Kidney capillary endothelial cell (primary cell): ENCODE measurements around the gene WASL.

Experiments
- DNase-seq: peaks from one replicate; pipeline ENCODE4 v3.0.0-alpha.2; 2018; ENCODE audit warnings: low spot score

WASL gene

GRCh38 chr7:123690550-123690949, 58.3 kb downstream of the WASL start:
- no peak for DNase-seq

- DNase-seq = no peak
Observed at GRCh38 chr7:123689250-123689649, 59.6 kb downstream of the WASL start.

DNA sequence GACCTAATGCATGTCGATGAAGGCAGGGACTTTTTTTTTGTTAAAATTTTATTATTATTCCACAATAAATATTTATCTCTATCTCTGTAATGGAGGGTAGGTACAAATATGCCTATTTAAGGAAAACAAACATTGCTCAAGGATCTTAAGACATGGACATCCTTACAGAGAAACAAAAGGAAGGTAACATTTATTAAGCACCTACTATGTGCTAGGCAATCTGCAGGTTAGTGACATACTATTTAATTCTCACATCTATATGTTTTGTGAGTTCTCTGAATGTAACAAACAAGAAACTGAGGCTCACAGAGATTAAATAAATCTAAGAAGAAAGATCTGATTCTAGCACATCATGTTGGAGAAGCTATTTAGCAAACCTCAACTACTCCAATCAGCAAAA, 61.1 kb downstream of the WASL start:
- no peak for DNase-seq

DNA sequence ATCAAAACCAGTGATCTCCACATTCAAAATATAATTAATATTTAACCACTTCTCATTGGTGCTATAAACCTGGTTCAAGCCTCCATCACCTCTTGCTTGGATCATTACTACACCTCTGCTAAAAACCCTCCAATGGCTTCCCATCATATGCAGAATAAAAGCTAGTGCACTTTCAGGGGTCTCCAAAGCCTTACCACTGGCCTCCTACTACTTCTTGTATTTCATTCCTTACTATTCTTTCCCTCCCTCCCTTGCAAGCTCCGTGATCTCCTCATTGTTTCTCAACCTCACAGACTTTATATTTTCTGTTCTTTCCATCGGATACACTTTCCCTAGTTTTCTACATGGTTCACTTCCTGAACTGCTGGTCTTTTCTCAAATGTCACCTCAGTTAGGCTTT, 61.6 kb downstream of the WASL start:
- no peak for DNase-seq

DNA sequence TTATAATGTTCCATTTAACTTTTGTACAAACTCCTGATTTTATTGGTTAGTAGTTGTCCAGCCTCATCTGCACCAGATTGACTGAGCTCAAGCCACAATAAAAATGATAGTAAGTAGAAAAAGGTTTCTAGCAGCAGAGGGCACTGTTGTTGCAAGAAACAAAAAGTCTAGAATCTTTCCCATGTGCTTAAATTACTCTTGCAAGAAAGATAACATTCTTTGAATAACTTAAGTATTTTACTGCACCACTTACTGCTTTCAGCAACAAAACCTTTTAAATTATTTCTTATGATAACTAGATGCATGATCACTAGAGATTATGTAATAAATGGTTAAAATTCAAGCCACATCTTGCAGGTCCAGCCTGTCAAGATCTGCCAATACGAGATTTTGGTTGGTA, 66.1 kb downstream of the WASL start:
- DNase-seq = peak; percentile 39

DNA sequence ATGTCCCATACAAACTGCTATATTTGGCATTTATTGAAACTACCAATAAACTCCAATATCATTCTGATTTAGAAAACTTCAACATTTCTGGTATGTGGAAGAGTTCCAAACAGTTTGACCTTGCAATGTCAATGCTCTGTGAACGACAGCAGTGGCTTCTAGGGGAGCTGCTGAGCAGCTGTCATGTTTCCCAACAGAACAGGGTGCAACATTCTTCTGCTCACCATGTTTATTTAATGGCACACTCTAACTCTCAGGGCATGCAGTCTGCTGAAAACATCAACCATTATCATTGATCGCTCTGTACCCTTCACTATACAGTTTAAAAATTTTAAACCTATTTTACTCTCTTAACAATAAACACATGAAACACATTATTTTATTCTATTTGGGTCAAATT, 67.2 kb downstream of the WASL start:
- no peak for DNase-seq

DNA sequence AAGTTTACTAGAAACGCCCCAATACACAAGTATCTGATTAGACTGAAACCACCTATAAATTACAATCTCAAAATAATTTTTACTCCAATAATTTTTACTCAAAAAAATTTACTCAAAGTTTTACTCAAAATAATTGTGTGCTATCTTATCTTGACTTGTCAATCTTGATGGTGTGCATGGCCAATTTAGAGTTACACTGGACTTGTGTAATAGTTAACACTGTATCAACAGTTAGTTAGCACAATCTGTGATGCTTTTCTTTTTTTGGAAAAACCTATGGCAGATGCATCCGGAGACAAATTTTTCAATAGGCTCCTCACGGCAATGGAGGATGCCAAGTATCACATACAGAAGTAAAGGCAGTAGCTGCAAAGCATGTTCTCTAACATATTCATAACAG, 68.2 kb downstream of the WASL start:
- no peak for DNase-seq

DNA sequence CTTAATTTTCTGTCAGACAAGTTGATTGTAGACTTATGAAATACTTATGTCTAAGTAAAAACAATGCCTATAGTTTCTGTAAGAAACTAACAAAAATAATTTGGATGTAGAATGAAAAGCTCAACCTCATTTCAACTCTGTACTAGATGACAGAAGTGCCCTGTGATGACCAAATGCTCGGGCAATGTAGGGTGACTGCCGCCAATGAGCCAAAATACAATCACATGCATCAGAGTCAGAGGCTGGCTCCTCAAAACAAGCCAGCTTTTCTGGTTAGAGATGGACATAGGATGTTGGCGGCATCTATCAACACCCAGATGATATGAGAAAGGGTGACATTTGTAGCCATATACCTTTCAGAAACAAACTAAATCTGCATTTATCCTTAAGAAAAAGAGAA, 69.2 kb downstream of the WASL start:
- no peak for DNase-seq

- no peak for DNase-seq
Observed at GRCh38 chr7:123677061-123677715, 71.6 kb downstream of the WASL start.

GRCh38 chr7:123675181-123675473, 73.7 kb downstream of the WASL start:
- DNase-seq = no peak

- no peak for DNase-seq
Observed at GRCh38 chr7:123674399-123675180, 74.2 kb downstream of the WASL start.

DNA sequence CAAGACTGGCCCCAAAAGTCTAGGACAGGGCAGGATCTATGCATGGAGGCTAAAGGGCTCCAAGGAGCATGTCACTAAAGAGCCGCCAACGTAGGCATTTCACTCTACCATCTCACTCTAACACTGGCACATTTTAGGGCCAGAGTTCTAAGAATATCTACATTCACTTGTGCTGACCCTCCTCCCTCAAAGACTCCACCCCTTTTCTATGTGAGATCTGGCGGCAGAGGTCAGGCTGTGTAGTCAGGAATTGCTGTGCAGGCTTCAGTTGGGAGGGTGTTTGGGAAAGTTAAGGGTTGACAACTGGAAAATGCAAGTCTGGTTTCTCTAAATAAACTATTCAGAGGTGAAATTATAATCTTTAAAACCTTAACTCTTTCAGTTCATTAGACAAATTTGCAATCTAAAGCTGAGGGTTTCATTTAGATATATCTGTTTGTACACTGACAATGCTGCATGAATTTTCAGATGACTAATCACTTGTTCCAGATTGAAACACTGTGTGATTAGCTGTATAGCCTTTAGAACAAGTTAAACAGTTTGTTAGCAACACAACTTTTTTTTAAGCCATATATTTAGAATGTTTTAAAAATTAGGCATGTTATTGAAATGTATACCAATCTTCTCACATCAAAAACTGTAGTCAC, 74.9 kb downstream of the WASL start:
- no peak for DNase-seq

DNA sequence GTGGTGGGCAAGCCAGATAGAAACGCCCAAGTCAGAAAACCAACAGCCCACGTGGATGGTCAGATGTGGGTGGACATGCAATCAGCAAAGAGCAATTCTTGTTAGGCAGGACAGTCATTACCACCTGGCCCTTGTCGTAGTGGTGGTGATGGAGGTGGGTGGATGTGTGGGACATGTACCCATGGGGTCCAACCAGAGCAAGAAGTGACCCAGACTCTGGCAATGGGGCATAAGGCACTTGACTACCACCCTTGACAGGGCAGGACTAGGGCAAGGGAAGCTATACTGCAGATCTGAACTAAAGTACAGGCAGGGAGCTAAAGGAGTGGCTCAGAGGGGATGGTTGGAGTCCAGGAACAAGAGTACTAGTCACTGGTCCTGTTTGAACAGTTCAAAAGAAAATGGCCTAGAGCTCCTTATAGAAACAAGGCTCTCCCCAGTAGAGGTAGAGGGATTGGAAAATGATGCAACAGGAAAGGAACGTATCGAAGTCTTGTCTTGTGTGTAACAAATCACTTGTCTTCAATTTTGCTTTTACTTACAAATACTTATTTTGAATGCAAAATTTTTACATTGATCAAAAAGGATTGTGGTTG, 75.6 kb downstream of the WASL start:
- DNase-seq = no peak

- DNase-seq = no peak
Observed at GRCh38 chr7:123669485-123669884, 79.3 kb downstream of the WASL start.

GRCh38 chr7:123666492-123666891, 82.3 kb downstream of the WASL start:
- no peak for DNase-seq

DNA sequence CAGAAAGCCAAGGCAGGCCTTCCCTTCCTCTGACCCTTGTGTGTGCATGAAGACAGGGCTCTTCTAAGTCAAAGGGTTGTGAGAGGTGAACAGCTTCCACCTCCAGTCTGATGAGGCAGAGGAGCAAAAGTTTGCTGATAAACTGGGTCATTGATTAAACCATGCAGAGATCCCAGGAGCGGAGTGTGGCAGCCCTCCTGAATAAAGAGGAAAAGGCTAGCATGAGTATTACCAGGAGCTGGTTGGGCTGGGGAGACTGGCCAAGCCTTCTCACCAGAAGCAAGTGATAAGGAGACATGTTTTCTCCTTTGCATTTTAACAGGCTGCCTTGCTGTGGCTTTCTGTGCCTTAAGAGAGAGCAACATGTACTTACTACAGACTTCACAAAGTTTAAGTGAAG, 82.9 kb downstream of the WASL start:
- DNase-seq = no peak

DNA sequence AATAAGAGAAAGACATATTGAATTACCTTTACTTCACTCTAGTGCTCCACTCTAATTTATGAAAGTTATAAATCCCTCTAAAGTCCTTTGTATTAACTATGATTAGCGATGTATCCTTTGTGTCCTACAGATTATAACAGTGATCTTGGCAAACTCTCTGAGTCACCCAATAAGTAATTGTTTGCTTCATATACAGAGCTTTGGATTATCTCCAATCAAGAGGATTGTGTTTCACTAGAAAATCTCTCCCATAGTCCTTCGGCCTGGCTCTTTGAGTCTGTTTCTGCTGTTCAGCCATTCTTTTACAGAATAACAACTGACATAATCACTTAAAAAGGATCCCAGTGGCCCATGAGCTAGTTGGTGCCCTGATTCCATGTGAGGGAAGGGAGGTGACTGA, 83.6 kb downstream of the WASL start:
- DNase-seq = no peak

DNA sequence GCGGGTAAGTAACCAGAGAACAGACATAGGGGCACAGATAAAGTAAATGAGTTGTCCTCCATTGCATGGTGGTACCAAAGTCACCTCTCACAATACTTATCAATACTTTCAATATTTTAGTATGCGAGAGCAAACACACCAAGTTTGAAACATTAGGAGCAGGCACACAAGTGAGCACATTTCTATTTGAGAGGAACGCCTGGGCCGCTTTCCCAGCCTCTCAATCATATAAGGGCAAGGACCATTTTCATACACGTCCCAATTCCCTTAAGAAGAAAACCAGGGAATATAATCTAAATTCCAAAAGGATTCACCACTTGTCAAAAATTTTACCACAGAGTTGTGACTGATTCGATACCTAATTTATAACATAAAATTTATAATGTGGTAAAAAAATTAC, 85.6 kb downstream of the WASL start:
- no peak for DNase-seq

GRCh38 chr7:123662755-123663154, 86.0 kb downstream of the WASL start:
- no peak for DNase-seq

DNA sequence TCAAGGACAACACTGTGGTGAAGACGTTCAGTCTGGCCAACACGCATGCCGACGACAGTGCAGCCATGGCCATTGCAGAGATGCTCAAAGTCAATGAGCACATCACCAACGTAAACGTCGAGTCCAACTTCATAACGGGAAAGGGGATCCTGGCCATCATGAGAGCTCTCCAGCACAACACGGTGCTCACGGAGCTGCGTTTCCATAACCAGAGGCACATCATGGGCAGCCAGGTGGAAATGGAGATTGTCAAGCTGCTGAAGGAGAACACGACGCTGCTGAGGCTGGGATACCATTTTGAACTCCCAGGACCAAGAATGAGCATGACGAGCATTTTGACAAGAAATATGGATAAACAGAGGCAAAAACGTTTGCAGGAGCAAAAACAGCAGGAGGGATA, 86.5 kb downstream of the WASL start:
- no peak for DNase-seq

GRCh38 chr7:123661765-123662164, 87.0 kb downstream of the WASL start:
- DNase-seq = no peak

GRCh38 chr7:123660514-123661354, 88.1 kb downstream of the WASL start:
- DNase-seq = no peak
